GM12875 (cell line): ENCODE measurements around the gene SCLY.

Source experiments
- H3K4me3 ChIP-seq: one replicate; pipeline ENCODE4 v1.5.1; 2011; ENCODE audit warnings: low read depth, low read length, control low read depth
- CTCF ChIP-seq: IDR thresholded peaks from 2 replicates; pipeline ENCODE4 v1.5.1; 2011; ENCODE audit warnings: low read depth, mild to moderate bottlenecking, control low read depth, inconsistent platforms, low read length, moderate library complexity, borderline replicate concordance; ENCODE audit not compliant: insufficient read depth

SCLY gene

GRCh38 chr2:238039151-238039550, 21.6 kb upstream of the SCLY start:
- no peak for TF ChIP-seq CTCF
- H3K4me3 ChIP-seq: no peak overlapping the region

- no peak for TF ChIP-seq CTCF
- H3K4me3 ChIP-seq: no peak overlapping the region
Measured at GRCh38 chr2:238039985-238040384, 20.8 kb upstream of the SCLY start.

GRCh38 chr2:238040918-238041317, 19.9 kb upstream of the SCLY start:
- TF ChIP-seq CTCF: no peak
- H3K4me3 ChIP-seq: no peak overlapping the region

- no peak overlapping the region for H3K4me3 ChIP-seq
- TF ChIP-seq CTCF: no peak
Measured at GRCh38 chr2:238042090-238042489, 18.7 kb upstream of the SCLY start.

- no peak for TF ChIP-seq CTCF
- H3K4me3 ChIP-seq: no peak overlapping the region
Measured at GRCh38 chr2:238042849-238043584, 17.8 kb upstream of the SCLY start.

- TF ChIP-seq CTCF: no peak
- H3K4me3 ChIP-seq: no peak overlapping the region
Measured at GRCh38 chr2:238043851-238044250, 16.9 kb upstream of the SCLY start.

- no peak for TF ChIP-seq CTCF
- H3K4me3 ChIP-seq: no peak overlapping the region
Measured at GRCh38 chr2:238045575-238045974, 15.2 kb upstream of the SCLY start.
